K562 (cell line): ENCODE results near the gene ANAPC2. TPM values are rescaled to one million over a fixed set of nuclear protein-coding genes. Genes with fewer than 3 reads are reported as not detected.

ENCODE experiments used
- FIP1L1 ChIP-seq: fragments of 200-400 bp; formaldehyde crosslinking; IDR thresholded peaks from 2 replicates; pipeline ENCODE4 v1.6.1; 2018; ENCODE audit warnings: mild to moderate bottlenecking, low read depth, low read length; ENCODE audit not compliant: poor library complexity, severe bottlenecking
- HDAC3 ChIP-seq: fragments of 450-650 bp; IDR thresholded peaks from 2 replicates; pipeline ENCODE4 v1.6.1; 2018; ENCODE audit warnings: borderline replicate concordance, mild to moderate bottlenecking, moderate library complexity; ENCODE audit not compliant: partially characterized antibody
- KAT8 ChIP-seq: fragments of 450-650 bp; IDR thresholded peaks from 2 replicates; pipeline ENCODE4 v1.6.1; 2016; ENCODE audit warnings: low read depth, mild to moderate bottlenecking
- POLR2AphosphoS5 ChIP-seq: IDR thresholded peaks from 2 replicates; pipeline ENCODE4 v1.6.1; 2011; ENCODE audit warnings: mild to moderate bottlenecking, low read depth, low read length, moderate library complexity; ENCODE audit not compliant: control insufficient read depth, insufficient read depth
- POLR2G ChIP-seq: fragments of 200-400 bp; formaldehyde crosslinking; IDR thresholded peaks from 2 replicates; pipeline ENCODE4 v1.6.1; 2017; ENCODE audit warnings: low read depth, mild to moderate bottlenecking, antibody characterized with exemption, low read length, moderate library complexity
- TRIM24 ChIP-seq, 2 experiments: fragments of 450-650 bp; IDR thresholded peaks; 2 replicates each; pipeline ENCODE4 v1.6.1; 2016
- TSC22D4 ChIP-seq: fragments of 450-650 bp; IDR thresholded peaks from 2 replicates; pipeline ENCODE4 v1.6.1; 2016; ENCODE audit warnings: missing genetic modification characterization, missing biosample characterization, control low read depth
- ZBTB7A ChIP-seq: IDR thresholded peaks from 2 replicates; pipeline ENCODE4 v1.6.1; 2011; ENCODE audit warnings: low read depth, mild to moderate bottlenecking, low read length, moderate library complexity, borderline replicate concordance; ENCODE audit not compliant: control insufficient read depth
- ZFP36 ChIP-seq: fragments of 150-350 bp; IDR thresholded peaks from 2 replicates; pipeline ENCODE4 v1.6.1; 2018; ENCODE audit warnings: low read length, low read depth; ENCODE audit not compliant: partially characterized antibody
- ZNF436 ChIP-seq: fragments of 250-450, 450-650 bp; sonication (Bioruptor Pico); formaldehyde crosslinking; IDR thresholded peaks from 2 replicates; pipeline ENCODE4 v1.7.0; 2020; ENCODE audit warnings: mild to moderate bottlenecking
- polyA plus RNA-seq, 8 experiments: library from polyadenylated mRNA; depleted of rRNA in 4 of 8; stranded (reverse) in 5 of 8; unstranded in 3 of 8; fragments of >200 nt; fragmentation: Nextera tagmentation in 2 of 8; fragmentation: Illumina TruSeq in 1 of 8; extraction: Ambion mirVana in 2 of 8; extraction: Trizol in 1 of 8; gene quantifications; 2 replicates each; pipeline versions ENCODE4 v1.2.1 to v1.2.3, GENCODE V29; 2011 to 2014; ENCODE audit warnings: inconsistent platforms in 1 of 8, missing spikeins in 1 of 8
- total RNA-seq, 7 experiments: library from RNA; depleted of rRNA in 6 of 7; stranded (reverse); fragments of >200 nt in 6 of 7; fragmentation: Illumina TruSeq in 2 of 7; extraction: Trizol in 2 of 7; gene quantifications; 2 replicates each; pipeline versions ENCODE4 v1.2.1 to v1.2.3, GENCODE V29; 2011 to 2021; ENCODE audit warnings: low replicate concordance in 1 of 7
- TF ChIP-seq, protein P1 (sequence below): sonication (generic); formaldehyde crosslinking; IDR thresholded peaks from 2 replicates; pipeline ENCODE4 v1.8.1; 2023; ENCODE audit warnings: mild to moderate bottlenecking, missing genetic modification reagents
- TF ChIP-seq, protein P2 (sequence below): fragments of 250-450 bp; sonication (Bioruptor Pico); IDR thresholded peaks from 2 replicates; pipeline ENCODE4 v1.9.0; 2021; ENCODE audit warnings: mild to moderate bottlenecking, inconsistent platforms
- TF ChIP-seq, protein P3 (sequence below): fragments of 250-450 bp; sonication (Bioruptor Pico); IDR thresholded peaks from 2 replicates; pipeline ENCODE4 v1.4.0; 2020; ENCODE audit warnings: mild to moderate bottlenecking

Gene ANAPC2
- total and polyA plus RNA-seq, 9 of the 15 experiments (the other 6 are each of a cell fraction or from before 2014, with no cell fraction given), result 0.11 to 56.5 (median 17.1) TPM; not detected in 1

DNA sequence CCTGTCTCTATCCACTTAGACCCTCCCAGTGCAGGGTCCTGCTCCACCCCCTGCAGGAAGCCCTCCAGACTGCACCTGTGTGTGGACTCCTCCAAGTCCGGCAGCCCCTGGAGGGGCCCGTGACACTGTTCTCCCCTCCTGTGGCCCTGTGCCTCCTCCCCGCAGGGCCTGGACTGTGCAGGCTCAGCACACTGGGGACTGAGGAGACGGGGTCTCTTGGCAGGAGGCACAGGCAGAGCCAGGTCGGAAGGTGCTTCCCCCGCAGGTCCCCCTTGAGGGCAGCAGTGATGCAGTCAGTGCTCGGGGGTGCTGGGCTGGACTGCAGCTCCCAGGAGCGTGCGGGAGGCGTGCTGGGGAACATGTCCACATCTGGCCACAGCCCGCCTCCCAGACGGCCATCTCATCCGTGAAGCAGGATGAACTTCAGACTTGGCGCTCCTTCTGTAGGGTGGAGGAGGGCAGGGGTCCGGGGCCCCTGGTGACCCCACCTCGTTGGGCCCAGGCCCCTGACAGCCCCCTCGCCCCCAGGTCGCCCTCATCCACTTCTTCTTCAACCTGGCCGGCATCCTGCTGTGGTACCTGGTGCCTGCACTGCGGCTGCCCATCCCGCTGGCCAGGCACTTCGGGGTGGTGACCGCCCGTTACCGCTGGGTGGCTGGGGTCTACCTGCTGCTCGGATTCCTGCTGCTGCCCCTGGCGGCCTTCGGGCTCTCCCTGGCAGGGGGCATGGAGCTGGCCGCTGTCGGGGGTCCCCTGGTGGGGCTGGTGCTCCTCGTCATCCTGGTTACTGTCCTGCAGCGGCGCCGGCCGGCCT lies 47.3 kb upstream of the ANAPC2 start (continued):
- TF ChIP-seq ZNF436 (CRISPR knock-in tag) (no peak), HDAC3 (no peak), POLR2G (peak; percentile 34), KAT8 (no peak), ZFP36 (peak; percentile 66), FIP1L1 (no peak), TRIM24 (IDR thresholded peaks at IDR 0.05) (no peak), ZBTB7A (peak; percentile 35; the same call in 1 of the 2 replicates), TSC22D4 (tag) (no peak), POLR2AphosphoS5 (no peak)
- TF ChIP-seq, protein P1, sequence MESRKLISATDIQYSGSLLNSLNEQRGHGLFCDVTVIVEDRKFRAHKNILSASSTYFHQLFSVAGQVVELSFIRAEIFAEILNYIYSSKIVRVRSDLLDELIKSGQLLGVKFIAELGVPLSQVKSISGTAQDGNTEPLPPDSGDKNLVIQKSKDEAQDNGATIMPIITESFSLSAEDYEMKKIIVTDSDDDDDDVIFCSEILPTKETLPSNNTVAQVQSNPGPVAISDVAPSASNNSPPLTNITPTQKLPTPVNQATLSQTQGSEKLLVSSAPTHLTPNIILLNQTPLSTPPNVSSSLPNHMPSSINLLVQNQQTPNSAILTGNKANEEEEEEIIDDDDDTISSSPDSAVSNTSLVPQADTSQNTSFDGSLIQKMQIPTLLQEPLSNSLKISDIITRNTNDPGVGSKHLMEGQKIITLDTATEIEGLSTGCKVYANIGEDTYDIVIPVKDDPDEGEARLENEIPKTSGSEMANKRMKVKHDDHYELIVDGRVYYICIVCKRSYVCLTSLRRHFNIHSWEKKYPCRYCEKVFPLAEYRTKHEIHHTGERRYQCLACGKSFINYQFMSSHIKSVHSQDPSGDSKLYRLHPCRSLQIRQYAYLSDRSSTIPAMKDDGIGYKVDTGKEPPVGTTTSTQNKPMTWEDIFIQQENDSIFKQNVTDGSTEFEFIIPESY, result peak; percentile 79
- TF ChIP-seq, protein P2, sequence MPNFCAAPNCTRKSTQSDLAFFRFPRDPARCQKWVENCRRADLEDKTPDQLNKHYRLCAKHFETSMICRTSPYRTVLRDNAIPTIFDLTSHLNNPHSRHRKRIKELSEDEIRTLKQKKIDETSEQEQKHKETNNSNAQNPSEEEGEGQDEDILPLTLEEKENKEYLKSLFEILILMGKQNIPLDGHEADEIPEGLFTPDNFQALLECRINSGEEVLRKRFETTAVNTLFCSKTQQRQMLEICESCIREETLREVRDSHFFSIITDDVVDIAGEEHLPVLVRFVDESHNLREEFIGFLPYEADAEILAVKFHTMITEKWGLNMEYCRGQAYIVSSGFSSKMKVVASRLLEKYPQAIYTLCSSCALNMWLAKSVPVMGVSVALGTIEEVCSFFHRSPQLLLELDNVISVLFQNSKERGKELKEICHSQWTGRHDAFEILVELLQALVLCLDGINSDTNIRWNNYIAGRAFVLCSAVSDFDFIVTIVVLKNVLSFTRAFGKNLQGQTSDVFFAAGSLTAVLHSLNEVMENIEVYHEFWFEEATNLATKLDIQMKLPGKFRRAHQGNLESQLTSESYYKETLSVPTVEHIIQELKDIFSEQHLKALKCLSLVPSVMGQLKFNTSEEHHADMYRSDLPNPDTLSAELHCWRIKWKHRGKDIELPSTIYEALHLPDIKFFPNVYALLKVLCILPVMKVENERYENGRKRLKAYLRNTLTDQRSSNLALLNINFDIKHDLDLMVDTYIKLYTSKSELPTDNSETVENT (CRISPR knock-in tag), result no peak
- TF ChIP-seq, protein P3, sequence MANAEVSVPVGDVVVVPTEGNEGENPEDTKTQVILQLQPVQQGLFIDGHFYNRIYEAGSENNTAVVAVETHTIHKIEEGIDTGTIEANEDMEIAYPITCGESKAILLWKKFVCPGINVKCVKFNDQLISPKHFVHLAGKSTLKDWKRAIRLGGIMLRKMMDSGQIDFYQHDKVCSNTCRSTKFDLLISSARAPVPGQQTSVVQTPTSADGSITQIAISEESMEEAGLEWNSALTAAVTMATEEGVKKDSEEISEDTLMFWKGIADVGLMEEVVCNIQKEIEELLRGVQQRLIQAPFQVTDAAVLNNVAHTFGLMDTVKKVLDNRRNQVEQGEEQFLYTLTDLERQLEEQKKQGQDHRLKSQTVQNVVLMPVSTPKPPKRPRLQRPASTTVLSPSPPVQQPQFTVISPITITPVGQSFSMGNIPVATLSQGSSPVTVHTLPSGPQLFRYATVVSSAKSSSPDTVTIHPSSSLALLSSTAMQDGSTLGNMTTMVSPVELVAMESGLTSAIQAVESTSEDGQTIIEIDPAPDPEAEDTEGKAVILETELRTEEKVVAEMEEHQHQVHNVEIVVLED (CRISPR knock-in tag), result no peak
